ENCODE results near the gene IL1RAP.
A peak's percentile ranks its signal among the peaks of the same experiment; 100 is the strongest.

DNA sequence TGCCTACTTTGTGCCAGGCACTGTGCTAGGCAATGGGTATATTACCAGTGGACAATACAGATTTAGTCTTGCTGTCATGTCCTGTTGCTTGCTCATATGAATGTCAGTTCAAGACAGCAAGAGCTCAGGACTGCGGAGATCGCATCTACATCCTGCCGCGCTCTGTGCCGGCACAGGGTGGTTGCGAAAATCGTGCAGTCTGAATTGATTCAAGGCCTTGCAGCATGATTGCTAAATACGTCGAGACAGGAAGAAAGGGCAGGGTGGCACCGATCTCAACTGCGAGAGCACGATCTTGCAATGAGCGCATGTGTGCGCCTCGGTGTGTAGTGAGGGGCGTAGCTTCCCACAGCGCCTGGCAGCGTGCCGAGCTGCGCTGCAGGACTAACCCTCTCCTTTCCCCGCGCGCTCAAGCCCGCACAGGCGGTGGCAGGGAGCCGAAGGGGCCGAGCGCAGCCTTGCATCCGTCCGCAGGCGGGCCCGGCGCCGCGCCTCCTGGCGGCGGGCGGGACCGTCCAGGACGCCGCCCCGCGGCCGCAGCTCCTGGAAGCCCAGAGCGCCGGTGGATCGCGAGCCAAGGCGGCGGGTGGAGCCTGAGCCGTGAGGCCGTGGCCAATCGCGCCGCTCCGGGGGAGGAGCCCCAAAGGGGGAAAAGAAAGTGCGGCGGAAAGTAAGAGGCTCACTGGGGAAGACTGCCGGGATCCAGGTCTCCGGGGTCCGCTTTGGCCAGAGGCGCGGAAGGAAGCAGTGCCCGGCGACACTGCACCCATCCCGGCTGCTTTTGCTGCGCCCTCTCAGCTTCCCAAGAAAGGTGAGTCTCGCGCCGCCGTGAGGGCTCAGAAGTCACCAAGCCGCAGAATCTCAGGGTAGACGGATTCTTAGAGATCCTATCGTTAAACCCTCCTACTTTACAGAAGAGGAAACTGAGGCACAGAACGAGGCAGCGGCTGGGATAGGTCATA, at the start of gene IL1RAP:
- TF ChIP-seq, protein P1, sequence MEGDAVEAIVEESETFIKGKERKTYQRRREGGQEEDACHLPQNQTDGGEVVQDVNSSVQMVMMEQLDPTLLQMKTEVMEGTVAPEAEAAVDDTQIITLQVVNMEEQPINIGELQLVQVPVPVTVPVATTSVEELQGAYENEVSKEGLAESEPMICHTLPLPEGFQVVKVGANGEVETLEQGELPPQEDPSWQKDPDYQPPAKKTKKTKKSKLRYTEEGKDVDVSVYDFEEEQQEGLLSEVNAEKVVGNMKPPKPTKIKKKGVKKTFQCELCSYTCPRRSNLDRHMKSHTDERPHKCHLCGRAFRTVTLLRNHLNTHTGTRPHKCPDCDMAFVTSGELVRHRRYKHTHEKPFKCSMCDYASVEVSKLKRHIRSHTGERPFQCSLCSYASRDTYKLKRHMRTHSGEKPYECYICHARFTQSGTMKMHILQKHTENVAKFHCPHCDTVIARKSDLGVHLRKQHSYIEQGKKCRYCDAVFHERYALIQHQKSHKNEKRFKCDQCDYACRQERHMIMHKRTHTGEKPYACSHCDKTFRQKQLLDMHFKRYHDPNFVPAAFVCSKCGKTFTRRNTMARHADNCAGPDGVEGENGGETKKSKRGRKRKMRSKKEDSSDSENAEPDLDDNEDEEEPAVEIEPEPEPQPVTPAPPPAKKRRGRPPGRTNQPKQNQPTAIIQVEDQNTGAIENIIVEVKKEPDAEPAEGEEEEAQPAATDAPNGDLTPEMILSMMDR (conservative IDR thresholded peaks at IDR 0.05; ENCODE audit: low read length): peak; percentile 51
- no peak for TF ChIP-seq EZH2phosphoT487 (IDR thresholded peaks at IDR 0.05; ENCODE audit: borderline replicate concordance)
